Progenitor cell of endocrine pancreas (in vitro differentiated cells): Measurements from ENCODE around the gene SCRT2. TPM values are rescaled to one million over a fixed set of nuclear protein-coding genes. Genes with fewer than 3 reads are reported as not detected.
A peak's percentile ranks its signal among the peaks of the same experiment; 100 is the strongest.
"Not testable (repeated sequence)": the region's sequence is repeated elsewhere in the genome, so short reads cannot be mapped to it uniquely, and the experiment has no call there.

Experiments
- DNase-seq: peaks from one replicate; pipeline ENCODE4 v3.0.0; 2021; ENCODE audit warnings: low spot score; ENCODE audit not compliant: unreplicated experiment
- H3K27ac Mint-ChIP-seq: 2 replicates; pipeline ENCODE4 v1.8.0; 2021; ENCODE audit warnings: mild to moderate bottlenecking, moderate library complexity, mixed read lengths
- H3K27me3 Mint-ChIP-seq: 2 replicates; pipeline ENCODE4 v1.8.0; 2021; ENCODE audit warnings: mixed read lengths
- H3K36me3 Mint-ChIP-seq: 2 replicates; pipeline ENCODE4 v1.8.0; 2022; ENCODE audit warnings: mixed read lengths; ENCODE audit not compliant: insufficient read depth
- H3K4me1 Mint-ChIP-seq: 2 replicates; pipeline ENCODE4 v1.8.0; 2021; ENCODE audit warnings: low read depth, mixed read lengths
- H3K4me3 Mint-ChIP-seq: 2 replicates; pipeline ENCODE4 v1.8.0; 2021; ENCODE audit warnings: low read depth, mild to moderate bottlenecking, moderate library complexity, mixed read lengths
- H3K9me3 Mint-ChIP-seq: 2 replicates; pipeline ENCODE4 v1.8.0; 2021; ENCODE audit warnings: low read depth, mixed read lengths
- CTCF ChIP-seq: fragments of 200-600 bp; sonication (generic); IDR thresholded peaks from one replicate; pipeline ENCODE4 v1.5.0; 2021; ENCODE audit warnings: antibody characterized with exemption, mild to moderate bottlenecking; ENCODE audit not compliant: unreplicated experiment
- total RNA-seq: library from RNA; stranded (reverse); gene quantifications from 2 replicates; pipeline ENCODE4 v1.2.1, GENCODE V29; 2021

Gene SCRT2
- total RNA-seq, 1 donor from 2014 or later: not detected

- no peaks in the 10 kb centered on the region for H3K9me3 Mint-ChIP-seq
- H3K4me3 Mint-ChIP-seq: peak overlapping the region; percentile 52
- H3K4me1 Mint-ChIP-seq: peaks cover 6% of the 10 kb centered on the region
Measured at GRCh38 chr20:642398-643174, 33.0 kb downstream of the SCRT2 start.

GRCh38 chr20:642013-642397 lies 33.6 kb downstream of the SCRT2 start:
- not testable (repeated sequence) for H3K9me3 Mint-ChIP-seq, H3K36me3 Mint-ChIP-seq, H3K27me3 Mint-ChIP-seq, H3K27ac Mint-ChIP-seq, H3K4me1 Mint-ChIP-seq, H3K4me3 Mint-ChIP-seq, DNase-seq

More at GRCh38 chr20:642398-643174, 33.0 kb downstream of the SCRT2 start:
- DNase-seq: peak; percentile 37
- TF ChIP-seq CTCF: no peak
- H3K27me3 Mint-ChIP-seq: peaks cover 6% of the 10 kb centered on the region
- peak overlapping the region; percentile 86 for H3K27ac Mint-ChIP-seq
- no peaks in the 10 kb centered on the region for H3K36me3 Mint-ChIP-seq

- peak overlapping the region; percentile 62 for H3K4me3 Mint-ChIP-seq
- no peak for DNase-seq
- H3K4me1 Mint-ChIP-seq: peaks cover 6% of the 10 kb centered on the region
- TF ChIP-seq CTCF: no peak
- H3K36me3 Mint-ChIP-seq: no peaks in the 10 kb centered on the region
- H3K27ac Mint-ChIP-seq: peak overlapping the region; percentile 88
- no peaks in the 10 kb centered on the region for H3K9me3 Mint-ChIP-seq
- peaks cover 10% of the 10 kb centered on the region for H3K27me3 Mint-ChIP-seq
Measured at GRCh38 chr20:641516-641875, 34.1 kb downstream of the SCRT2 start.

GRCh38 chr20:640674-641515 lies 34.7 kb downstream of the SCRT2 start:
- no peaks in the 10 kb centered on the region for H3K36me3 Mint-ChIP-seq
- peak overlapping the region; percentile 62 for H3K4me3 Mint-ChIP-seq
- H3K4me1 Mint-ChIP-seq: peaks cover 4% of the 10 kb centered on the region
- no peaks in the 10 kb centered on the region for H3K9me3 Mint-ChIP-seq
- peaks cover 14% of the 10 kb centered on the region for H3K27me3 Mint-ChIP-seq
- TF ChIP-seq CTCF: no peak
- DNase-seq: no peak
- H3K27ac Mint-ChIP-seq: peak overlapping the region; percentile 88

- no peaks in the 10 kb centered on the region for H3K9me3 Mint-ChIP-seq
- H3K27ac Mint-ChIP-seq: no peak overlapping the region
- H3K4me1 Mint-ChIP-seq: peaks cover 10% of the 10 kb centered on the region
- DNase-seq: no peak
- no peaks in the 10 kb centered on the region for H3K36me3 Mint-ChIP-seq
- TF ChIP-seq CTCF: no peak
- no peak overlapping the region for H3K4me3 Mint-ChIP-seq
- peaks cover 14% of the 10 kb centered on the region for H3K27me3 Mint-ChIP-seq
Measured at GRCh38 chr20:638579-638978, 37.0 kb downstream of the SCRT2 start.
